RWPE2 (cell line): Measurements from ENCODE around the gene DGCR8.
A peak's percentile ranks its signal among the peaks of the same experiment; 100 is the strongest.

Source experiments
- ATAC-seq: fragments of 200-7000 bp; cut with Tn5 transposase; 3 replicates; pipeline ENCODE4 v1.9.1; 2021; ENCODE audit warnings: low read depth
- DNase-seq: peaks from one replicate; pipeline ENCODE4 v3.0.0-alpha.2; 2020; ENCODE audit warnings: low spot score
- H3K27ac ChIP-seq: fragments of 450-650 bp; 2 replicates; pipeline ENCODE4 v1.5.1; 2017; ENCODE audit warnings: mild to moderate bottlenecking; ENCODE audit not compliant: poor library complexity, severe bottlenecking
- H3K27me3 ChIP-seq: fragments of 250-450 bp; sonication (Bioruptor Pico); 2 replicates; pipeline ENCODE4 v1.5.1; 2021; ENCODE audit warnings: mild to moderate bottlenecking, moderate library complexity; ENCODE audit not compliant: insufficient read depth, poor library complexity, severe bottlenecking
- H3K36me3 ChIP-seq: fragments of 250-450 bp; sonication (Bioruptor Pico); 2 replicates; pipeline ENCODE4 v1.5.1; 2020; ENCODE audit warnings: low read depth, mild to moderate bottlenecking, moderate library complexity
- H3K4me1 ChIP-seq: fragments of 250-450 bp; sonication (Bioruptor Pico); 2 replicates; pipeline ENCODE4 v1.5.1; 2021; ENCODE audit warnings: mild to moderate bottlenecking, moderate library complexity; ENCODE audit not compliant: insufficient read depth, poor library complexity, severe bottlenecking
- H3K4me3 ChIP-seq: fragments of 250-450 bp; sonication (Bioruptor Pico); 2 replicates; pipeline ENCODE4 v1.5.1; 2021; ENCODE audit warnings: mild to moderate bottlenecking, moderate library complexity; ENCODE audit not compliant: severe bottlenecking
- H3K9me3 ChIP-seq: fragments of 250-450 bp; sonication (Bioruptor Pico); 2 replicates; pipeline ENCODE4 v1.5.1; 2021; ENCODE audit warnings: mild to moderate bottlenecking, moderate library complexity; ENCODE audit not compliant: severe bottlenecking
- CTCF ChIP-seq: fragments of 450-650 bp; IDR thresholded peaks from one replicate; pipeline ENCODE4 v1.5.1; 2017; ENCODE audit warnings: mild to moderate bottlenecking, moderate library complexity; ENCODE audit not compliant: poor library complexity, severe bottlenecking

Gene DGCR8

GRCh38 chr22:20071524-20071972 is 8.5 kb upstream of the DGCR8 start:
- peaks cover 2% of the 10 kb centered on the region for H3K9me3 ChIP-seq
- no peaks in the 10 kb centered on the region for H3K36me3 ChIP-seq
- DNase-seq (no peak), ATAC-seq (no peak)
- no peak overlapping the region for H3K27ac ChIP-seq
- H3K4me1 ChIP-seq: no peaks in the 10 kb centered on the region
- no peaks in the 10 kb centered on the region for H3K27me3 ChIP-seq
- TF ChIP-seq CTCF: no peak
- no peak overlapping the region for H3K4me3 ChIP-seq

DNA sequence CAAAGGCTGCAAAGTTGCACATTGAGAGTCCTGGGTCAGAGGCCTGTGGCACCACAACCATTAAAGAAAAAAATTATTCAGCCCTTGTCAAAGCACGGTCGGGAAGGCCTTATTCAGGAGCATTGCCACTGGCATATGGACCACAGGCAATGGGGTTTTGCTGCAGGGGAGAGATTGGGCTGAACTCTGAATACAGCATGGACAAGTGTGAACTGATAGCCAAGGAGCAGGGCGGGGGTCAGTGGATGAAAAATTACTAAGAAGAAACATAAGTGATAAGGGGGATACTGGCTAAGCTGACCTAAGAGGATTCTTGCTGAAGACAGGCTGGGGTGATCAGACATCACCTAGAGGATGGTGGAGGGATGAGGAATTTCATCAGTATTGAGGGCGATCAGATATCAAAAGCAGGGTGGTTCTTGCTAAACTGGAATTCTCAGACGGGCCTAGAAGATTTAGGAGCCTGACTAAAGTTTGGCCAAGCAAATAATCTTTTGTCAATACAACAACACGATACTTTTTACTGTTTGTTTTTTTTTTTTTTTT is 3.3 kb upstream of the DGCR8 start:
- ATAC-seq (no peak), DNase-seq (peak; percentile 9)
- H3K27ac ChIP-seq: no peak overlapping the region

GRCh38 chr22:20080445-20080775 is 369 bp downstream of the DGCR8 start:
- H3K27me3 ChIP-seq: no peaks in the 10 kb centered on the region

More for the DNA sequence above, 3.3 kb upstream of the DGCR8 start:
- Histone ChIP-seq H3K4me3 (no peak overlapping the region), H3K27me3 (no peaks in the 10 kb centered on the region), H3K4me1 (peaks cover 2% of the 10 kb centered on the region), H3K9me3 (peaks cover 2% of the 10 kb centered on the region), H3K36me3 (peaks cover 5% of the 10 kb centered on the region; the same call in 1 of the 2 replicates)
- no peak for TF ChIP-seq CTCF

GRCh38 chr22:20080776-20081654 is 974 bp downstream of the DGCR8 start:
- no peak for DNase-seq

More at GRCh38 chr22:20080445-20080775, 369 bp downstream of the DGCR8 start:
- Histone ChIP-seq H3K36me3 (peaks cover 39% of the 10 kb centered on the region), H3K4me3 (peak overlapping the region; percentile 100), H3K9me3 (peaks cover 3% of the 10 kb centered on the region), H3K27ac (peak overlapping the region; percentile 88), H3K4me1 (peaks cover 3% of the 10 kb centered on the region)
- ATAC-seq (peak; percentile 13), DNase-seq (no peak)
- no peak for TF ChIP-seq CTCF

More at GRCh38 chr22:20080776-20081654, 974 bp downstream of the DGCR8 start:
- Histone ChIP-seq H3K4me3 (peak overlapping the region; percentile 100), H3K27me3 (no peaks in the 10 kb centered on the region), H3K4me1 (peaks cover 3% of the 10 kb centered on the region), H3K9me3 (peaks cover 4% of the 10 kb centered on the region), H3K36me3 (peaks cover 45% of the 10 kb centered on the region), H3K27ac (peak overlapping the region; percentile 88)
- no peak for TF ChIP-seq CTCF
- ATAC-seq: peak; percentile 28
